Measurements from ENCODE around the gene TMCC3.
"Not testable (repeated sequence)": the region's sequence is repeated elsewhere in the genome, so short reads cannot be mapped to it uniquely, and the experiment has no call there.

Gene TMCC3, protein sequence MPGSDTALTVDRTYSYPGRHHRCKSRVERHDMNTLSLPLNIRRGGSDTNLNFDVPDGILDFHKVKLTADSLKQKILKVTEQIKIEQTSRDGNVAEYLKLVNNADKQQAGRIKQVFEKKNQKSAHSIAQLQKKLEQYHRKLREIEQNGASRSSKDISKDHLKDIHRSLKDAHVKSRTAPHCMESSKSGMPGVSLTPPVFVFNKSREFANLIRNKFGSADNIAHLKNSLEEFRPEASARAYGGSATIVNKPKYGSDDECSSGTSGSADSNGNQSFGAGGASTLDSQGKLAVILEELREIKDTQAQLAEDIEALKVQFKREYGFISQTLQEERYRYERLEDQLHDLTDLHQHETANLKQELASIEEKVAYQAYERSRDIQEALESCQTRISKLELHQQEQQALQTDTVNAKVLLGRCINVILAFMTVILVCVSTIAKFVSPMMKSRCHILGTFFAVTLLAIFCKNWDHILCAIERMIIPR

DNA sequence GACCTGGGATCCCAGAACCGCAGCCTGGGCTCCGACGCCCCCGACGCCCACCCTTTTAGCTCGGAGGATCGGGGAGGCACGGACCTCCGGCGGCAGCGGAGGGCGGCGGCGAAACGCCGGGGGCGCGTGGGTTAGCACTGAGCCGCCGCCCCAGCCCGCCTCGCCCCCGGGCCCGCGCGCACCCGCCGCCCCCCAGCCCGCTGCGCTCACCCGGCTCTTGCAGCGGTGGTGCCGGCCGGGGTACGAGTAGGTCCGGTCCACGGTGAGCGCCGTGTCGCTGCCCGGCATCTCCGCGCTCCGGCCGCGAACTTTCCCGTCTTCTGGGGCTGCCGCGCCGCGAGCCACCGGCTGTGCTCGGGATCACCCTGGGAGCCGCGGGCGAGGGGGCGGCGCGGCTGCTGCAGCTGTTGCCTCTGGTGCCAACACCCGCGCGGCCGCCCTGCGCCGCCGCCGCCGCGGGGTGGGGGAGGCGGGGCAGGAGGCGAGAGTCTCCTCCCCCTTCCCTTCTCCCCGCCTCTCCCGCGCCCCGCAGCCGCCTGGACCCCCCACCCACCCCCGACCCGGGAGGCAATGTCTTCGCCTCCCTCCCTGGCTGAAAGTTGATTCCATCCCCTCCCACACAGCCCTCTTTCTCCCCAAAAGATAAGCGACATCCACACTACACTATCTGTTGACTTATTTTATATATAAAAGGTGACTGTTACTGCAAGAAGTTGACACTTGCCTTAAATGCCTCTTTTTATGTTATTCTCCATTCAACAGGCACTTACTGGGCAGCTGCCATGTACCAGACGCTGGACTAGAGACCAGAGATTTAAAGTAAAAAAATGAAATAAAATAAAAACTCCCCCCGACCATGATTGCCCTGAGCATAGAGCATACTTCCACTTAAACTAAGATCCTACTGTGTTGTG lies at the start of gene TMCC3:
TSS of gene TMCC3 (minus strand) at position 415 of the 914 bp plus-strand sequence. CDS start at position 288, 127 bp downstream.
- no peak for DNase-seq (ENCODE audit: low read depth)

DNA sequence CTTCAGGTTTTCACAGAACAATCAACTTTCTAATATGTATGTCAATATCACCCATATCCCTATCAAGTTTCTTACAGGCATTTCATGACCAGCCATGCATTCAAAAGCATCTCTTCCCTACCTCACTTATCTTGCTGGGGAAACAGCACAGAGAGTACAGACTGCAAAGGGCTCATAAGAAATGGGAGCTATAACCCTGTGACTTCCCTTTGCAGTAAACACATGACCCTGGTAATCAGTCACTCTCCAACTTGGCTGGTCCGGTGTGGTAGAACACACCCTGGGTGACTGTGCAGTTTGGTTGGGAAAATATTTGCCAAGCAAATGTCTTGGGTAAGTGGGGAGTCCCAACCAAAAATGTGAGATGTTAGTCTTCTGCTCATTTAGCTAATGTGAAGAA lies 49.4 kb upstream of the TMCC3 start:
- DNase-seq (ENCODE audit: low read depth): no peak

DNA sequence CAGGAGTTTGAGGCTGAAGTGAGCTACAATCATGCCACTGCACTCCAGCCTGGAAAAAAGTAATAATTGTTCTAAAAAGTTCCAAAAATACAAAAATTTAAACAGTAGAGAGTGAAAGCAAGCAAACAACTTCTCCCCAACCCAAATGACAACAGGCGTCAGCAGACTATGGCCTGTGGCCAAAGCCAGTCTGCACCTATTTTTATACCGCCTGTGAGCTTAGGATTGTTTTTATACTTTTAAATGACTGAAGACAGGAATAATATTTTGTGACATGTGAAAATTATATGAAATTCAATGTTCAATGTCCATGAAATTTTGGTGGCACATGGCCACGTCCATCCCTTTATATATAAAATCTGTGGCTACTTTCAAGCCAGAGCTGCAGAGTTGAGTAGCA lies 48.2 kb upstream of the TMCC3 start:
- no peak for DNase-seq (ENCODE audit: low read depth)

DNA sequence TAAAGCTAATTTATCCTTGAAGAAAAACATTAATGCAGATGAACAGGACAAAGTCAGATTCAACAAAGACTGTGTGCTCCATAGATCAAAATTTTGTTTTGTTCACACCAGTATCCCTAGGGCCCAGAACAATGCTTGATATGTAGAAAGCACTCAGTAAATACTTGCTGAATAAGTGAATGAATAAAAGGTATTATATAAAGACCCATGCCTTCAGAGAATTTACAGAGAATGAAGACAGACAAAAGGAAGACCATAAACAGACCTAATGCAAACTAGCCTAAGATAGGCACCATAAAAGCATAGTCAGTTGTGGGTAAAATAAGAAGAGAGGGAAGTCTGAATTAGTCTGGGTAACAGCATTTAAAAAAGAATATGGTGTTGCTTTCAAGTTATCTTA lies 47.3 kb upstream of the TMCC3 start:
- DNase-seq (ENCODE audit: low read depth): no peak

DNA sequence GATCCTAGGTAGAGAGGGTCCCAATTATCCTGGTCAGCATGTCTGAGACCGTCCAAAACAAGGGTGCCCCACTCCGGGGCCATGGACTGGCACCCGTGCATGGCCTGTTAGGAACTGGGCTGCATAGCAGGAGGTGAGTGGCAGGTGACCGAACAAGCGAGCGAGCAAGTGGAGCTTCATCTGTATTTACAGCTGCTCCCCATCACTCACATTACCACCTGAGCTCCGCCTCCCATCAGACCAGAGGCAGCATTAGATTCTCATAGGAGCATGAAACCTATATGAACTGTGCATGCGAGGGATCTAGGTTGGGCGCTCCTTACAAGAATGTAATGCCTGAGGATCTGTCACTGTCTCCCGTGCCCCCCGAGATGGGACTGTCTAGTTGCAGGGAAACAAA lies 44.4 kb upstream of the TMCC3 start:
- no peak for DNase-seq (ENCODE audit: low read depth)

DNA sequence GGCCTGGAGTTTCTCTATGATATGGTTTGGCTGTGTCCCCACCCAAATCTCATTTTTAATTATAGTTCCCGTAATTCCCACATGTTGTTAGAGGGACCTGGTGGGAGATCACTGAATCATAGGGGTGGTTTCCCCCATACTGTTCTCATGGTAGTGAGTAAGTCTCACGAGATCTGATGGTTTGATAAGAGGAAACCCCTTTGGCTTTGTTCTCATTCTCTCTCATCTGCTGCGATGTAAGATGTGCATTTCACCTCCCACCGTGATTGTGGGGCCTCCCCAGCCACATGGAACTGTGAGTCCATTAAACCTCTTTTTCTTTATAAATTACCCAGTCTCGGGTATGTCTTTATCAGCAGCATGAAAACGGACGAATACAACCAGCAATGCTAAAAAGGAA lies 42.5 kb upstream of the TMCC3 start:
- DNase-seq (ENCODE audit: low read depth): not testable (repeated sequence)

DNA sequence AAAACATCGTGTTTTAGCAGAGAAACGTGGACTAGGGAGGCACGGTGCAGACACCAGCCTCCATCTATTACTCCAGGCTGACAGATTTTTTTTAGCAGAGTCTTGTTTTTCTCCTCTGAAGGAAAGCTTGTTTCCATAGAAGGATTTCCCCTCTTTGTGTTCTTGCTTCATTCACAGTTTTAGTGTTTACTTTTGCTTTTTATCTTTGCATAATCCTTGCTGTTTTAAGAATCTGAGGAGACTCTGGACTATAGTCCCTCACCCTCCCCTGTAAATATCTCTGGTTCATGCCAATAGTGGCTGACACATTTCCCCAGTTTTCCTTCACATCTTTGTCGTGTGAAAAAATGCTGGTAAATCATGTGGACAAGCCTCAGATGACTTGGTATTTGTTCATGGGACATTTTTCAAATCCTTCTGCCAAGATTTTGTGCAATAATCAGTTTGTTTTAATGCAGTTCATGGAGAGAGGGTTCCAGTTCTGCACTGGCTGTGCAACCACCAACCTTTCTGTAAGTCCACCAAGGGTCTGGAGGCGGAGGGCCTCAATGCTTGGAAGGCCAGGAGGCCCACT lies 39.9 kb upstream of the TMCC3 start:
- no peak for DNase-seq (ENCODE audit: low read depth)

DNA sequence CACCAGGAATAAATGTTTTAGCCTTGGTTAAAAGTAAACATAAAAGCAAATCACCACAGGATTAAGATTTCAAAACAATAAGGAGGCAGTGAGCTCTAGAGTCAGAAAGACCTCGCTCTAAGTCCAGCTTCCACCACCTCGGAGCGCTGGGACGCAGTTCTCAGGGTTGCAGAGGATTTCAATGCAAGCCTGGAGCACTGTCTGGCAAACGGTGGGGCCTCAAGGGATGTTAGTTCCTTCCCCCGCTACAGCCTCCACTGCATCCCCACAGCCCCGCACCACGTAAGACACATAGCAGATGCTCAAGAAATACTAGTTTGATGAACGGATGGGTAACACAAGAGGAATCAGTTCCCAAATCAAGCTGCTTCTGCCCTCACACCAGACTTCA lies 39.3 kb upstream of the TMCC3 start:
- DNase-seq (ENCODE audit: low read depth): no peak

DNA sequence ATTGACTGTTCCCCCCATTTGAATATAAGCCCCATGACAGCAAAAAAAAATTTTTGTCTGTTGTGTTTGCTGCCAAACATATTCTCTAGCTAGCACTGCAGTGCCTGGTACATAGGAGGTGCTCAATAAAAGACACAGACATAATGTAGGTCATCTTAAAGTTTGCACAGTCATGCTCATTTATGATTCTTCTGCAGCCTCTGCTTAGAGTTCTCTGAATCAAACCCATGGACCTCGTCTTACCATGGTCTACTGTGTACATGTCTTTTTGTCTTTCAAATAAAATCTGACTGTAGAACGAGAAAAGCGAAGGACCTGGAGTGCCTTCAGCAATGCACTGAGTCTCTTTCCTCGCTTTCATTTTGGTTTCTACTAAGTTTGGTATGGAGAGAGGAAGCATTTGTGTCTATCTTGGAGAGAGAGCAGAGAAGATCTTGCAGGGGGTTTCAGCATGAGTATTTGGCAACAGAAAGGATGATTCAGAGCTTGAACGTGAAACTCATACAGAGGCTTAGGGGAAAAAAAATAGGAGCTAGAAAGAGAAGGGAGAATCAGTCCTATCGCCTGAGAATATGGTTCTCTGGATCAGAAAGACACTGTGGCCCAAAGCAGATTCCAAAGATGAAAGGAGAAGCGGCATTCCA lies 38.8 kb upstream of the TMCC3 start:
- no peak for DNase-seq (ENCODE audit: low read depth)

DNA sequence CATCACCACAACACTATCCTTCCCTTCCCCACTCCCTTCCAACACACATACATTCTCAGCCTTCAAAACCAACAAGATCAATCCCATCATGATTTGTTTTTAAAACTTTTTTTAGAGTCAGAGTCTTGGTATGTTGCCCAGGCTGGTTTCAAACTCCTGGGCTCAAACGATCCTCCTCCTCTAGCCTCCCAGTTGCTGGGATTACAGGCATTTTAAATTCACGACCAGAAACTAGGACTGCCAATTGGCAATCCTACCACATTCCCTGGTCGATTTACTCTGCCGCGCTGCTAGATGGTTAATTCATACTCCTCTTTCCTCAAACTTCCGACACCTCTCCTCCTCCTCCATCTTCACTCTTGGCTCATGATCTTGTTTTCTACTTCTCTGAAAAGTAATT lies 37.5 kb upstream of the TMCC3 start:
- DNase-seq (ENCODE audit: low read depth): no peak

DNA sequence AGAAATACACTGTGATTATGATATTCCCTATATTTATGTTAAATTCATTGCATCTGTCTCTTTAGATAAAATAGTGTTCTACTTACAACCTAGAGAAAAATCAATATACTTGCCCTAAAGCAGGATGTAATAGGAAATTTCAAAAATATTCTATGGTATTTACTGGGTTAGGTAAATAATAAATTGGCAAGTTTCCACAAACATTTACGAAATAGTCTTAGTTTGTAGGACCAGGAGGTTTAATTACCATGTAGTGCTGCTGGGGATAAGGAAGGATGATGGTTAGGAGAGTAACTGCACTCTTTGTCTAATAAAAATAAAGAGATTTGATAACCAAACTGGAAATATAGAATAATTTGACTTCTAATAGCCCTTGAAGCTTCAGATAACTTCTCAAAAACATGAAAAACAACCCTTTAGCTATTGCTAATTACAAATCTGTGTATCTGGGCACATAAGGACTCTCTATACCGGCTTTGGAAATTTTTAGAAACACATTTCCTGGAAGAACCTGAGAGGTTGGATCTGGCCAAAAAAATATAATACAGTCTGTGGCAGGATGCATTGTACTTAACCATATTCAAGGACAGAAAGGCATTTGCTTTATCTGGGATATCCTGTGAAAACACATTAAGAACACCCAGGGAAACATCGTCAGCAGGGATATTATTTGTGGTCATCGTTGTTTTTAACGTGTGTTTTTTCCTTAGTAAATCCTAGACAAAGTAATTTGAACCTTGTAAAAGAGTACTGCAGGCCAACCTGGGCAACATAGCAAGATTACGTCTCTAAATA lies 36.7 kb upstream of the TMCC3 start:
- DNase-seq (ENCODE audit: low read depth): no peak

DNA sequence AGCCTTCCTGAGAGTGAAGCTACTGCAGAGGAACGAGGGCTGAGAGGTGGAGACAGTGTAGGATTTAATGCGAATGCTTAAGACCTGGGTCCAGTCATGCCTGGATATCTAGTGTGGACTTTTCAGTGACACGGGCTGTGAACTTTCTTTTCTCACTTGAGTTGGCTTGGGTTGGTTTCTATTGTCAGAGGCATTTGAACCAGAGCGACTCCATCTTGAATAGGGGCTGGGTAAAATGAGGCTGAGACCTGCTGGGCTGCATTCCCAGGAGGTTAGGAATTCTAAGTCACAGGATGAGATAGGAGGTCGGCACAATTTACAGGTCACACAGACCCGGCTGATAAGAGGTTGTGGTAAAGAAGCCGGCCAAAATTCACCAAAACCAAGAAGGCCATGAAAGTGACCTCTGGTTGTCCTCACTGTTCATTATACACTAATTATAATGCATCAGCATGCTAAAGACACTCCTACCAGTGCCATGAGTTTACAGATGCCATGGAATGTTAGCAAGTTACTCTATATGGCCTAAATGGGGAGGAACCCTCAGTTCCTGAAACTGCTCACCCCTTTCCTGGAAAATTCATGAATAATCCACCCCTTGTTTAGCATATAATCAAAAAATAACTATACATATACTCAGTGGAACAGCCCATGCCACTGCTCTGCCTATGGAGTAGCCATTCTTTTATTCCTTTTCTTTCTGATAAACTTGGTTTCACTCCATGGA lies 34.2 kb upstream of the TMCC3 start:
- no peak for DNase-seq (ENCODE audit: low read depth)

DNA sequence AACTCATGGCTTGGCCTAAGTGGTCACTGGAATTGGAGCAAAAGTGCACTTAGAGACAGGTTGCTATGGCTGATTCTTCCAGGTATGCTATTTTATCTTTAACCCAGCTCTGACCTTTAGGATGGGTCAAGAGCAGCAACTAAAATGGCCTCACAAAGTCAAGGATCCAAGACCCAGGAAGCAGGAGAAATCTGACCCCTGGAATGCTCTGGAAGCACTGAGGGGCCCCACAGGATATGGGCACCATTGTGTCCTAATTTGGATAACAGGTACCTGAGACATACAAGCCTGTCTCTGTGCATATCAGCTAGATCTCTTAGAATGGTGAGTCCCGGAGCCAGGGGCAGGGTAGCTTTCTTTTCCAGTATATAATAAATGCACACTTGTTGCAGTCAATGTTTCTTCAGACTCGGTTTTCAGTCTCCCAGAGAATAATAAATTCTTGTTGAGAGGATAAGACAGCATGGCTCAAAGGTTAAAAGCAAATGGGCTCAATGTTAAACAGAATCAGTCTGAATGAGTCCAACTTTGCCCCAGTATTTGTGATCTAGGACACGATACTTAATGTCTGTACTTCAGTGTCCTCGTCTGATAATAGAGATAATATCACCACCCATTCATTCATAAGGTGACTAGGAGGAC lies 29.3 kb upstream of the TMCC3 start:
- DNase-seq (ENCODE audit: low read depth): no peak

DNA sequence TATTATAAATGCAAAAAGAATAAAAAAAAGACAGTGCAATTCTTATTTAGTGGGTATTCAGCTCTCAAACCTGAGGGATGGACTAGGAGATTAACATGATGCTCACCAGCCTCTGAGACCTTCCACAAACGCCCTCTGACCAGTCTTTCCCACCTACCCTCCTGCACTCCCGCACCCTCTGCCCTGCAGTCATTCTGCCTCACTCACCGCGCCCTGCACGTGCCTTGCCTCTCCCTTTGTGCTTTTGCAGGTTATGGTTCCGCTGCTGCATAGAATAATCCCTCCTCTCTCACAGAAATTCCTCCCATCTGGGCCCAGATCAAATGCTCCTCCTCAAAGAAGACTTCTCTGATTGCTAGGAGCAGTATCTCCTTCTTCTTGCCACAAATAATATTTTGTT lies 28.5 kb upstream of the TMCC3 start:
- DNase-seq (ENCODE audit: low read depth): no peak

DNA sequence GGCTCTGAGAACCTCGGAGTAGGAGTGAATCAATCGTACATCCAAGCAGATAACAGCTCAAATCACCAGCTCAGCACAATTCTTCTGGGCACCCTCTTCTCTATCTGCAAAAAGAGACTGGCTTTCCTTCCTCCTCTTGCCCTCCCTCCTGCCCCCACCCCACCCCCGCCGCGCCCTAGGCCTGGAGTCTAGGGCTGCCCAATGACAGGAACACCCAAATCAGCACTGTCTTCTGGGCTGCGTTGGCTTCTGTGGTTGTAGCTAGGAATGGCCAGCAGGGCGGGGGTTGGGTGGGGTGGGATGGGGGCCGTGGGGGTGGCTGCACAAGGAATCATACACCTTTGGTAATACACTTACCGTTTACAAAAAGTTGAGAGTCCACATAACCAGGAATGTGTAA lies 28.0 kb upstream of the TMCC3 start:
- no peak for DNase-seq (ENCODE audit: low read depth)

DNA sequence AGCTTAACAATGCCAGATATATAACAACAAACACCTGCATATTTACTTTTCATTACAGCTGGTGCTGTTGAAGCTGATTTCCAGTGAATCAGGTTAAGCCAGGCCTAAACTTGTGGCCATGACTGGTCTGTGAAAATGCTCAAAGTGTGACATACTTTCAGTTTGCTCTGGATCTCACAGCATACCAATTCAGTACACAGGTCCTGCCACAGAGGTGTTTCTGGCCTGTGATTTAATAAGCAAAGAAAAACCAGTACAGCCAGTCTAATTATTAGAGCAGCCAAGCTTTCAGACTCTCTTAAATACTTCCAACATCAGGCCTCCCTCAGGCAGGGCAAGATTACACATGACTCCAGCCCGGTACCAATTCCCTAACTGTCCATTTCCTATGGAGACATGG lies 27.4 kb upstream of the TMCC3 start:
- DNase-seq (ENCODE audit: low read depth): no peak

DNA sequence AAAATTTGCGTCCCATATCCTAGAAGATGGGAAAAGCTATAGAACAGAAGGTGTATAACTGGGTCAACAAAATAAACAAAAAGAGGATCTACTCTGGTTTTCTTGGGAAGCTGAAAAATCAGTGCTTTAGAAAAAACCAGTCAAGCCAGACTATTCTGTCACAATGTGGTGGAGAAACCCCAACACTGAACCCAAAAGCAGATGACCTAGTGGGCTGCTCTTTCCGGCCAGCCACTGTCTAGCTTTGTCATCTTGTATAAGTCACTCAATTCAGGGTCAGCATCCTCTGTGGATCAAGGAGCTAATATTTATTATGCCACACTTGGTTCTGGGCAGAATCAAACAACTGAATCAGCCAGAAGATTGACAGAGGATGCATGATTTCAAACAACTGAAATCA lies 26.6 kb upstream of the TMCC3 start:
- no peak for DNase-seq (ENCODE audit: low read depth)

DNA sequence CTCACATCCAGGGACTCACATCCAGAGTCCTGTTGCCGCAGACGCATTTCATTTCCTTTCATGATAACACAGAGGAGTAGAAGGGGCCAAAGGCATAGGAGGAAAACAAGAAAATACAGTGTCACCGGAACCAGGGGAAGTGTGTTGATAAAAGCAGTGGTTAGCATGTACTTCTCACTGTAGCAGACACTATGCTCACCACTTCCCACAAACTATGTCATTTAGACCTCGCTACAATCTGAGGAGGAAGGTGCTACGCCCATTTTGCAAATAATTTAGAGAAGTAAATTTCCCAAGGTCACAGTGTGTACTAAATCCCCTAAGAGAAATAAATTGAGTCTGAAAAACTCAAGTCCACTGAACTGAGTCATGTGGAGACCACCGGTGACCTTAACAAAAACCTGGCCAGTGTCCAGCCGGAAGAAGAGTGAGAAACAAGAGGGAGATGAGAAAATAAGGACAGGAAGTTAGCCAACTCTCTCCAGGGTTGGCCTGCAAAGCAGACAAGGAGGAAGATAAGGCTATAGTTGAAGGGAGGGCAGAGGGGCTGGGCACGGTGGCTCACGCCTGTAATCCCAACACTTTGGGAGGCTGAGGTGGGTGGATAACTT lies 25.8 kb upstream of the TMCC3 start:
- no peak for DNase-seq (ENCODE audit: low read depth)

DNA sequence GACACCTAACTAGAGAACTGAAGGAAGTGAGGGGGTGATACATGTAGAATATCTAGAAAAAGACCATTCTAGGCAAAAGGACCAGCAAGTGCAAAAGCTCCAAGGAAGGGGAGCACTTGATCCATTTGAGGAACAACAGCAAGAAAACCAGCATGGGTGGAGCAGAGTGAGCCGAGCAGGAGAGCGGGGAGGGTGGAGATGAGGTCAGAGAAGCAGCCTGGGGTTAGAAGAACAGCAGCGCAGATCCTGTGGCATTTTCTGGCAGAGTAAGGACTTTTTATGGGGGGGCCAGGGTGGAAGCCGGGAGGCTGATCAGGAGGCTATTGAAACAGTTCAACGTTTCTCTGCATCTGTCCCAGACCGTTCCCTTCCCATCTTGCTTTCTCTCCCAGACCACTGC lies 24.5 kb upstream of the TMCC3 start:
- no peak for DNase-seq (ENCODE audit: low read depth)

DNA sequence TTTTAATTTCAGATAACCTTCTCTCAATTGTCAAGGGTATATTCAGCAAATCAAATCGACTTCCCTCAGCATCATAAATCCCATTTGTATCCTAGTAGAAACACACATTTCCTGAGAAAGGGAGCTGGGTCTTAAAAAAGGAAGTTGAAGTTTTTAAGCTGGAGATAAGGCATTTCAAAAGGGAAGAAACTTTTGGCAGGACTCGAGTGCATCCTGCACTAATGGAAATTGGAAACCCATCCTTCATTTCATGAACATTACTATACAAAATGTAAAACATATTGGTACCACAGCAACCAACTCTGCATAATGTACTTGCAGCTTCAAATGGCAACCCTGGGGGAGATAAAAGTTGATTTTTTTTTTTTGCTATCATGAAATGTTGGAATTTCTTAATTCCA lies 23.7 kb upstream of the TMCC3 start:
- DNase-seq (ENCODE audit: low read depth): no peak

All from stimulated activated CD8-positive, alpha-beta memory T cell treated with anti-CD3 and anti-CD28 coated beads, Interleukin-15, amount 100 ng/mL, for 1 hour (primary cell).